ENCODE results near the gene SCAPER.

The SCAPER gene

GRCh38 chr15:76340803-76341365 lies 564.3 kb downstream of the SCAPER start:
- no peak for DNase-seq

- no peak for DNase-seq
These were observed 564.8 kb downstream of the SCAPER start for GRCh38 chr15:76340198-76340802.

GRCh38 chr15:76339305-76340197 lies 565.6 kb downstream of the SCAPER start:
- DNase-seq: no peak

GRCh38 chr15:76338486-76339304 lies 566.4 kb downstream of the SCAPER start:
- DNase-seq: no peak

GRCh38 chr15:76337696-76338485 lies 567.2 kb downstream of the SCAPER start:
- DNase-seq: no peak

GRCh38 chr15:76337059-76337695 lies 568.0 kb downstream of the SCAPER start:
- DNase-seq: no peak

- DNase-seq: peak in 25 of 56 donors; percentile 5 to 87 (median 56)
These were observed 568.7 kb downstream of the SCAPER start, which contains the start of gene ISL2 for GRCh38 chr15:76336254-76337058. Gene ISL2 (plus strand): TSS chr15:76336773. CDS start chr15:76336884, 111 bp downstream.

- no peak for DNase-seq
These were observed 569.6 kb downstream of the SCAPER start for GRCh38 chr15:76335307-76336253.

GRCh38 chr15:76334438-76335306 lies 570.5 kb downstream of the SCAPER start:
- DNase-seq: no peak

- DNase-seq: no peak
These were observed 571.3 kb downstream of the SCAPER start for GRCh38 chr15:76333720-76334437.

- no peak for DNase-seq
These were observed 571.8 kb downstream of the SCAPER start for GRCh38 chr15:76333309-76333708.

GRCh38 chr15:76332796-76333195 lies 572.3 kb downstream of the SCAPER start:
- DNase-seq: no peak

- peak in 4 of 56 donors; percentile 8 to 32 (median 26) for DNase-seq
These were observed 575.0 kb downstream of the SCAPER start for GRCh38 chr15:76330080-76330680.

- DNase-seq: no peak
These were observed 576.2 kb downstream of the SCAPER start for GRCh38 chr15:76328958-76329357.

GRCh38 chr15:76328106-76328696 lies 576.9 kb downstream of the SCAPER start:
- no peak for DNase-seq

Data from nucleus accumbens (tissue), 56 donors.